Neural progenitor cell (in vitro differentiated cells): ENCODE results near the gene WWOX. TPM values are rescaled to one million over a fixed set of nuclear protein-coding genes. Genes with fewer than 3 reads are reported as not detected.

Experiments used
- DNase-seq: peaks from one replicate; pipeline ENCODE4 v3.0.0-alpha.2; 2016; ENCODE audit warnings: low spot score
- H2AFZ ChIP-seq: fragments of 200-600 bp; sonication (generic); replicated peaks from 2 replicates; pipeline ENCODE4 v1.6.1; 2016; ENCODE audit warnings: antibody characterized with exemption
- H3F3A ChIP-seq: fragments of 200-600 bp; sonication (generic); 2 replicates; pipeline ENCODE4 v1.6.1; 2016; ENCODE audit warnings: antibody characterized with exemption, low read depth
- H3K27ac ChIP-seq: fragments of 200-600 bp; sonication (generic); 2 replicates; pipeline ENCODE4 v1.5.1; 2016; ENCODE audit warnings: mild to moderate bottlenecking
- H3K27me3 ChIP-seq: fragments of 200-600 bp; sonication (generic); 2 replicates; pipeline ENCODE4 v1.6.1; 2016; ENCODE audit warnings: mild to moderate bottlenecking, moderate library complexity
- H3K36me3 ChIP-seq: fragments of 200-600 bp; sonication (generic); 2 replicates; pipeline ENCODE4 v1.5.1; 2016
- H3K4me1 ChIP-seq: fragments of 200-600 bp; sonication (generic); 2 replicates; pipeline ENCODE4 v1.6.1; 2016; ENCODE audit warnings: mixed run types
- H3K4me2 ChIP-seq: fragments of 200-600 bp; sonication (generic); 2 replicates; pipeline ENCODE4 v1.6.1; 2016
- H3K4me3 ChIP-seq: fragments of 200-600 bp; sonication (generic); 2 replicates; pipeline ENCODE4 v1.5.1; 2016
- H3K79me2 ChIP-seq: fragments of 200-600 bp; sonication (generic); 2 replicates; pipeline ENCODE4 v1.6.1; 2016; ENCODE audit warnings: low read depth
- H3K9ac ChIP-seq: fragments of 200-600 bp; sonication (generic); 2 replicates; pipeline ENCODE4 v1.6.1; 2016
- H3K9me3 ChIP-seq: fragments of 200-600 bp; sonication (generic); 2 replicates; pipeline ENCODE4 v1.5.1; 2016; ENCODE audit warnings: low read depth
- H4K20me1 ChIP-seq: fragments of 200-600 bp; sonication (generic); 2 replicates; pipeline ENCODE4 v1.6.1; 2016; ENCODE audit warnings: low read depth
- H3K27ac Mint-ChIP-seq: 3 replicates; pipeline ENCODE4 v1.8.0; 2021; ENCODE audit warnings: mixed read lengths
- H3K27me3 Mint-ChIP-seq: 2 replicates; pipeline ENCODE4 v1.8.0; 2022; ENCODE audit warnings: low read depth, mild to moderate bottlenecking, inconsistent platforms, moderate library complexity, mixed read lengths; ENCODE audit not compliant: insufficient read depth
- H3K36me3 Mint-ChIP-seq: 3 replicates; pipeline ENCODE4 v1.8.0; 2021; ENCODE audit warnings: mixed read lengths
- H3K4me1 Mint-ChIP-seq: 3 replicates; pipeline ENCODE4 v1.8.0; 2021; ENCODE audit warnings: mixed read lengths
- H3K4me3 Mint-ChIP-seq: 3 replicates; pipeline ENCODE4 v1.8.0; 2021; ENCODE audit warnings: mild to moderate bottlenecking, moderate library complexity, mixed read lengths
- H3K9me3 Mint-ChIP-seq: 3 replicates; pipeline ENCODE4 v1.8.0; 2020; ENCODE audit warnings: mixed read lengths
- EZH2 ChIP-seq: fragments of 200-600 bp; sonication (generic); IDR thresholded peaks from 2 replicates; pipeline ENCODE4 v1.6.1; 2017; ENCODE audit warnings: antibody characterized with exemption, mild to moderate bottlenecking, moderate library complexity
- EZH2phosphoT487 ChIP-seq: fragments of 200-600 bp; sonication (generic); IDR thresholded peaks from 2 replicates; pipeline ENCODE4 v1.6.1; 2017; ENCODE audit warnings: antibody characterized with exemption
- total RNA-seq: library from RNA; depleted of rRNA; stranded (reverse); fragments of >200 nt; gene quantifications from 2 replicates; pipeline ENCODE4 v1.2.3, GENCODE V29; 2015; ENCODE audit warnings: low replicate concordance
- TF ChIP-seq, protein P1 (sequence below): fragments of 200-600 bp; sonication (generic); IDR thresholded peaks from 2 replicates; pipeline ENCODE4 v1.5.1; 2017; ENCODE audit warnings: antibody characterized with exemption, mild to moderate bottlenecking

The WWOX gene
- total RNA-seq, 1 donor from 2014 or later, result 63.7 TPM

DNA sequence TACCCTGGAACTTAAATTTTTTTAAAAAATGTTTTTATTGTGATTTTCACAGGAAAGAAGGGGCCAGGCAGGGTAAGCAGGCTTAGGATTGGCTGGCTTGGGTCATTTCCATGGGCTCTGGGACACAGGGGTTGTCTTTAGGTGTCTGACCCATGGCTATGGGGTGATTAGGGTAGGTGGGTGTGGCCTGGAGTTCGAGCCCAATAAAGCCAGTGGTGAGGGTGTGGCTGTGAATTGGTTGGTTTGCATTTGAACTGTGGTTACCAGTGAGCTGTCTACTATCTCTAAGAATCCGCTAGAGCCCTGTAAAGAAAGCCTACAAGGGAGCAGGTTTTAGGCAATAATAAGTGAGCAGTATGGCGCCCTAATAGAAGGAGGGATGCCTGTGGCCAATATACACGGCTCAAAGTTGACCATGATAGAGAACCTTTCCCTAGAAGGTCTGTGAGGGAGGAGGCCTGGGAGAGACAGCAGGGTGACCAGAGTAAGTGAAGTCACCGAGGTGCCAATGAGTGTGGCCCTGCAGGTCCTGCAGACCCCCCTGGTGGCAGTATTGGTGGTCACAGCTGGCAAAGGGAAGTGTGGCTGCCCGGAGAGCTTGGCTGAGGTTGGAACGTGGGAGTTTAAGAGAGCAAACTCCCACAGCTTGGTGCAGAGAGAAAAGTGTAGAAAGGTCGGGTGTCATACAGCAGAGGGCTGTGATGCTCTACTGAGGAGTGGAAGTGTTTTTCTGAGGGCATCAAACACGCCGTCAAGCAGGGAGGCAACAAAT, 454.0 kb downstream of the WWOX start:
- H3K4me1 Mint-ChIP-seq, result peaks cover 16% of the 10 kb centered on the region
- no peaks in the 10 kb centered on the region for H3K9me3 ChIP-seq
- H3K79me2 ChIP-seq, result no peaks in the 10 kb centered on the region
- H3K4me3 ChIP-seq, result no peak overlapping the region
- no peak overlapping the region for H3K9ac ChIP-seq
- H3K27me3 ChIP-seq, result no peaks in the 10 kb centered on the region
- H3K4me1 ChIP-seq, result peaks cover 53% of the 10 kb centered on the region
- H3K4me2 ChIP-seq, result no peak overlapping the region
- DNase-seq, result no peak
- H3K27ac ChIP-seq, result no peak overlapping the region
- no peak overlapping the region for H2AFZ ChIP-seq
- no peak for TF ChIP-seq EZH2phosphoT487
- TF ChIP-seq, protein P1, sequence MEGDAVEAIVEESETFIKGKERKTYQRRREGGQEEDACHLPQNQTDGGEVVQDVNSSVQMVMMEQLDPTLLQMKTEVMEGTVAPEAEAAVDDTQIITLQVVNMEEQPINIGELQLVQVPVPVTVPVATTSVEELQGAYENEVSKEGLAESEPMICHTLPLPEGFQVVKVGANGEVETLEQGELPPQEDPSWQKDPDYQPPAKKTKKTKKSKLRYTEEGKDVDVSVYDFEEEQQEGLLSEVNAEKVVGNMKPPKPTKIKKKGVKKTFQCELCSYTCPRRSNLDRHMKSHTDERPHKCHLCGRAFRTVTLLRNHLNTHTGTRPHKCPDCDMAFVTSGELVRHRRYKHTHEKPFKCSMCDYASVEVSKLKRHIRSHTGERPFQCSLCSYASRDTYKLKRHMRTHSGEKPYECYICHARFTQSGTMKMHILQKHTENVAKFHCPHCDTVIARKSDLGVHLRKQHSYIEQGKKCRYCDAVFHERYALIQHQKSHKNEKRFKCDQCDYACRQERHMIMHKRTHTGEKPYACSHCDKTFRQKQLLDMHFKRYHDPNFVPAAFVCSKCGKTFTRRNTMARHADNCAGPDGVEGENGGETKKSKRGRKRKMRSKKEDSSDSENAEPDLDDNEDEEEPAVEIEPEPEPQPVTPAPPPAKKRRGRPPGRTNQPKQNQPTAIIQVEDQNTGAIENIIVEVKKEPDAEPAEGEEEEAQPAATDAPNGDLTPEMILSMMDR, result peak; percentile 4
- H4K20me1 ChIP-seq, result no peaks in the 10 kb centered on the region
- H3K27me3 Mint-ChIP-seq, result peaks cover 5% of the 10 kb centered on the region
- H3K9me3 Mint-ChIP-seq, result peaks cover under 1% of the 10 kb centered on the region
- H3K36me3 ChIP-seq, result no peaks in the 10 kb centered on the region
- H3K27ac Mint-ChIP-seq, result no peak overlapping the region
- no peak overlapping the region for H3K4me3 Mint-ChIP-seq
- H3F3A ChIP-seq, result peaks cover 37% of the 10 kb centered on the region
- no peaks in the 10 kb centered on the region for H3K36me3 Mint-ChIP-seq

DNA sequence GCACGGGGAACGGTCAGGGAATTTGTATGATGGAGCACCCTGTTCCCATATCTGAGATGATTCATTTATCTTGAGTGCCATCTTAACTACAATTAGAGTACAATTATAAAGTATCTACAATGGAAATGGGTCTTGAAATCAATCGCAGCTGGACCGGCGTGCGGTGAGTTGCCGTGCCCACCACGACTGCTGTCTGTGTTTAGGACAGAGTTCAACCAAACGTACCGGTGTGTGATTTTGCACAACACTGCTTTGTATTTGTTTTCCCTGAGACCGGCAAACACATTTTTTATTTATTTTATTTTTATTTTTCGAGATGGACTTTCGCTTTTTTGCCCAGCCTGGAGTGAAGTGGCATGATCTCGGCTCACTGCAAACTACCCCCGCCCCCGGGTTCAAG, 457.0 kb downstream of the WWOX start:
- peaks cover 16% of the 10 kb centered on the region for H3F3A ChIP-seq
- H3K4me3 ChIP-seq, result no peak overlapping the region
- no peak overlapping the region for H3K27ac ChIP-seq
- no peaks in the 10 kb centered on the region for H4K20me1 ChIP-seq
- Mint-ChIP-seq H3K27me3 (peaks cover 8% of the 10 kb centered on the region), H3K4me1 (peaks cover 15% of the 10 kb centered on the region), H3K4me3 (peak overlapping the region; percentile 28), H3K9me3 (peaks cover 10% of the 10 kb centered on the region), H3K27ac (no peak overlapping the region), H3K36me3 (peaks cover 4% of the 10 kb centered on the region)
- H3K9me3 ChIP-seq, result no peaks in the 10 kb centered on the region
- H3K4me1 ChIP-seq, result peaks cover 32% of the 10 kb centered on the region
- no peaks in the 10 kb centered on the region for H3K79me2 ChIP-seq
- H3K27me3 ChIP-seq, result no peaks in the 10 kb centered on the region
- no peak overlapping the region for H3K4me2 ChIP-seq
- TF ChIP-seq EZH2phosphoT487 (no peak), EZH2 (no peak)
- TF ChIP-seq, protein P1, result no peak
- H3K9ac ChIP-seq, result no peak overlapping the region
- no peaks in the 10 kb centered on the region for H3K36me3 ChIP-seq
- no peak for DNase-seq
- no peak overlapping the region for H2AFZ ChIP-seq

DNA sequence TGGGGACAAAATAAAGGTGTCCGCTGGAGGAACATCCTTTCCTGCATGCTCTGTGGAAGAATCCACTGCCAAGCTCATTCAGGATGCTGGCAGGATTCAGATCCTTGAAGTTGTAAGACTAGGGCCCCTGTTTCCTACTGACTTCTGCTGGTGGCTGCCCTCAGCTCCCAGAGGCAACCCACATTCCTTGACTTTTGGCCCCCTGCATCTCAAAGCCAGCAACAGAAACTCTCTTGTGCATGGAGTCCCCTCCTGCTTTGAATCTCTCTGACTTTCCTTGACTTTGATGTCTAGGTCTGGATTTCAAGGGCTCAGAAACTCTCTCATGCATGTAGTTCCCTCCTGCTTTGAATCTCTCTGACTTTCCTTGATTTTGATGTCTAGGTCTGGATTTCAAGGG, 461.5 kb downstream of the WWOX start:
- peaks cover 14% of the 10 kb centered on the region for H3K9me3 Mint-ChIP-seq
- peaks cover 9% of the 10 kb centered on the region for H3K27me3 Mint-ChIP-seq
- Histone ChIP-seq H2AFZ (no peak overlapping the region), H3K4me2 (no peak overlapping the region), H3F3A (no peaks in the 10 kb centered on the region), H3K79me2 (no peaks in the 10 kb centered on the region), H3K27ac (no peak overlapping the region), H3K4me3 (no peak overlapping the region), H3K9ac (no peak overlapping the region), H3K9me3 (no peaks in the 10 kb centered on the region), H3K36me3 (no peaks in the 10 kb centered on the region), H4K20me1 (no peaks in the 10 kb centered on the region), H3K27me3 (no peaks in the 10 kb centered on the region), H3K4me1 (peaks cover 1% of the 10 kb centered on the region)
- TF ChIP-seq EZH2phosphoT487 (no peak), EZH2 (no peak)
- TF ChIP-seq, protein P1, result no peak
- no peak overlapping the region for H3K4me3 Mint-ChIP-seq
- no peaks in the 10 kb centered on the region for H3K4me1 Mint-ChIP-seq
- DNase-seq, result no peak
- no peak overlapping the region for H3K27ac Mint-ChIP-seq
- H3K36me3 Mint-ChIP-seq, result peaks cover 4% of the 10 kb centered on the region
